ENCODE results near the gene ESRRG.

ESRRG gene

DNA sequence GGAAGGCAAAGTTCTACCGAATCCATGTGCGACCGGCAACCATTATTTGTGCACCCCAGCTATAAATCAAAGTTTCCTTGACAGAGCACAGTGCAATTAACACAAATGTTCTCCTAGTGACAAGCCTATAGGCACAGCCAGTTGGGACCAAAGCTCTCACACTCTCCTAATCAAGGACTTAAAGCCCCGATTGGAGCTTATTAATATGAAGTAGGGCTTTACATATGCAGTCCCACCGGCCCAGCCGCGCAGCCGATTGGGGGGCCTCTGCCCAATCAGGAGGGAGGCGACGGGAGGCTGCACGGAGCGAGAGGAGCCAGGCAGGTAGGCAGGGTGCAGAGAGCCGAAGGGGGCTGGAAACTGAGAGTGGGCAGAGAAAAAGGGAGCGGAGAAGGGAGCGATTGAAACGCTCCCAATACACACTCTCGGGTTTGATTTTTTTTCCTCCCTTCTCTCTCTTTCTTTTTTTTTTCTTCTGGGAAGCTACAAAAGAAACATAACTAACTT is at the start of gene ESRRG:
Gene ESRRG (minus strand): TSS at position 156 of the 507 bp plus-strand sequence. CDS start 130 bp downstream, at position 26.
- DNase-seq (ENCODE audit: low read depth): no peak
- TF ChIP-seq CTCF (IDR thresholded peaks at IDR 0.05; ENCODE audit: low read length, missing control alignments): no peak
- peak within 1 kb of the TSS; percentile 32 for H3K4me3 ChIP-seq (replicated peaks; ENCODE audit: low read depth, low read length)

GRCh38 chr1:216771922-216772321 is 48.7 kb upstream of the ESRRG start:
- no peak for TF ChIP-seq CTCF (IDR thresholded peaks at IDR 0.05; ENCODE audit: low read length, missing control alignments)
- no peak overlapping the region for H3K4me3 ChIP-seq (replicated peaks; ENCODE audit: low read depth, low read length)

DNA sequence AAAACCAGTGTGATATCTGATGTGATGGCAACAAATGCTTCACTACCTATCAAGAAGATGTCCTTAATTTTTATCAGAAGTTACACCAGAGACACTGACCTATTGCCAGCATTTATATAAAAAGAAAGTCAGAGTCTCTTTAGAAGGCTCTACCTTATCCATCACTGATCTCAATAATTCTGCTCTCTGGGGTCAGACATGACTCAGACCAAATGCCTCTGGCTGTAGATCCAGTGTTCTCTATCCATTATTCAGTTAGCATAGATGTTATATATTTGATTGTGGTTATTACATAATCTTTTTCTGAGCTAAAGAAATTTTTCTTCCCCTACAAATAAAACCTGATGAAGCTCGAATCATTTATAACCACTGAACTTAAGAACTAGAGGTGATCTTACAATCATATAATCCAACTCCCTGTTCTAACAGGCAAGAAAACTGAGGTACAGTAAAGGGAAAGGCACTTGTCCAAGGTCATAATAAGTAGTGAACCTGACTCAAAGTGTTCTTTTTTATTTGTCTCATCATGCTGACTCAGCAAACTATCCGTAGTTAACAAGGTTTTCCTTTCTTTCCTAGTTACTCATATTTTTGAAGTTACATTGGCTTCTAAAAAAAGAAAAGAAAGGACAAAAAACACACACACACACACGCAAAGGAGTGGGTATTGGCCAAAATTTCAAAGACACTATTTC is 43.6 kb upstream of the ESRRG start:
- no peak overlapping the region for H3K4me3 ChIP-seq (replicated peaks; ENCODE audit: low read depth, low read length)
- no peak for DNase-seq (ENCODE audit: low read depth)
- TF ChIP-seq CTCF (IDR thresholded peaks at IDR 0.05; ENCODE audit: low read length, missing control alignments): no peak

More at GRCh38 chr1:216771922-216772321, 48.7 kb upstream of the ESRRG start:
- no peak for DNase-seq (ENCODE audit: low read depth)

GRCh38 chr1:216765346-216766300 is 42.4 kb upstream of the ESRRG start:
- TF ChIP-seq CTCF (IDR thresholded peaks at IDR 0.05; ENCODE audit: low read length, missing control alignments): no peak
- DNase-seq (ENCODE audit: low read depth): no peak
- no peak overlapping the region for H3K4me3 ChIP-seq (replicated peaks; ENCODE audit: low read depth, low read length)

GRCh38 chr1:216758161-216758560 is 34.9 kb upstream of the ESRRG start:
- H3K4me3 ChIP-seq (replicated peaks; ENCODE audit: low read depth, low read length): no peak overlapping the region
- no peak for DNase-seq (ENCODE audit: low read depth)
- TF ChIP-seq CTCF (IDR thresholded peaks at IDR 0.05; ENCODE audit: low read length, missing control alignments): no peak

GRCh38 chr1:216757110-216757509 is 33.9 kb upstream of the ESRRG start:
- no peak for DNase-seq (ENCODE audit: low read depth)
- no peak for TF ChIP-seq CTCF (IDR thresholded peaks at IDR 0.05; ENCODE audit: low read length, missing control alignments)
- no peak overlapping the region for H3K4me3 ChIP-seq (replicated peaks; ENCODE audit: low read depth, low read length)

Data from fibroblast of pulmonary artery (primary cell).